Esophagus muscularis mucosa (tissue), 4 donors: Measurements from ENCODE around the gene MTUS2. TPM values are rescaled to one million over a fixed set of nuclear protein-coding genes. Genes with fewer than 3 reads are reported as not detected.

ENCODE experiments used
- DNase-seq: peaks from one replicate; pipeline ENCODE4 v3.0.0-alpha.2; 2017; ENCODE audit errors: extremely low spot score
- H3K27ac ChIP-seq, 4 donors: fragments of 200-600 bp; sonication (generic); replicated peaks in 1 of 4; 1 replicate in 3 of 4; 2 replicates in 1 of 4; pipeline ENCODE4 v1.5.1; 2016 to 2019; ENCODE audit warnings: mild to moderate bottlenecking in 1 of 4
- H3K27me3 ChIP-seq, 4 donors: fragments of 200-600 bp; sonication (generic); one replicate each; pipeline versions ENCODE4 v1.5.1 to v1.6.0; 2016 to 2019
- H3K36me3 ChIP-seq, 4 donors: fragments of 200-600 bp; sonication (generic); one replicate each; pipeline ENCODE4 v1.5.1; 2016 to 2019
- H3K4me1 ChIP-seq, 4 donors: fragments of 200-600 bp; sonication (generic); one replicate each; pipeline ENCODE4 v1.5.1; 2016 to 2019
- H3K4me3 ChIP-seq, 4 donors: fragments of 200-600 bp; sonication (generic); 1 replicate in 2 of 4; 2 replicates in 2 of 4; pipeline ENCODE4 v1.5.1; 2016 to 2019; ENCODE audit warnings: mild to moderate bottlenecking in 4 of 4, moderate library complexity in 1 of 4
- H3K9me3 ChIP-seq, 4 donors: fragments of 200-600 bp; sonication (generic); 1 replicate in 3 of 4; 2 replicates in 1 of 4; pipeline ENCODE4 v1.5.1; 2016 to 2019
- EP300 ChIP-seq: sonication (generic); formaldehyde crosslinking; IDR thresholded peaks from one replicate; pipeline ENCODE4 v1.6.1; 2017; ENCODE audit warnings: antibody characterized with exemption
- POLR2A ChIP-seq: fragments of 450-650 bp; IDR thresholded peaks from one replicate; pipeline ENCODE4 v1.6.1; 2017; ENCODE audit warnings: antibody characterized with exemption, moderate library complexity, mild to moderate bottlenecking, low read depth
- POLR2AphosphoS5 ChIP-seq, 2 donors: sonication (generic); formaldehyde crosslinking; IDR thresholded peaks; one replicate each; pipeline ENCODE4 v1.6.1; 2017; ENCODE audit warnings: antibody characterized with exemption in 2 of 2
- WGBS: methylation state at CpG from one replicate; pipeline ENCODE4 v1.1.5; 2018; 5-methylcytosine and 5-hydroxymethylcytosine counted together
- intact Hi-C: fragments of 100-400 bp; cut with DNase I; formaldehyde crosslinking; loops from one replicate; pipeline ENCODE4 v1.15.1; 2023
- total RNA-seq, 4 donors: library from RNA; depleted of rRNA; stranded (reverse); fragments of >200 nt; gene quantifications; one replicate each; pipeline versions ENCODE4 v1.1.0 to v1.2.1, GENCODE V29; 2016
- TF ChIP-seq, protein P1 (sequence below), 3 experiments: fragments of 200-600 bp in 2 of 3; fragments of 450-650 bp in 1 of 3; sonication (generic) in 2 of 3; IDR thresholded peaks; one replicate each; pipeline ENCODE4 v1.5.1; 2017 to 2019; ENCODE audit warnings: antibody characterized with exemption in 3 of 3, mild to moderate bottlenecking in 2 of 3, moderate library complexity in 1 of 3

MTUS2 gene
- total RNA-seq, 4 donors from 2014 or later, result 7.1 to 46.2 (median 12.8) TPM

- 96% methylated on average over 14 of the region's 14 CpGs for WGBS
- TF ChIP-seq POLR2AphosphoS5 (IDR thresholded peaks at IDR 0.05), result no peak
- TF ChIP-seq, protein P1, sequence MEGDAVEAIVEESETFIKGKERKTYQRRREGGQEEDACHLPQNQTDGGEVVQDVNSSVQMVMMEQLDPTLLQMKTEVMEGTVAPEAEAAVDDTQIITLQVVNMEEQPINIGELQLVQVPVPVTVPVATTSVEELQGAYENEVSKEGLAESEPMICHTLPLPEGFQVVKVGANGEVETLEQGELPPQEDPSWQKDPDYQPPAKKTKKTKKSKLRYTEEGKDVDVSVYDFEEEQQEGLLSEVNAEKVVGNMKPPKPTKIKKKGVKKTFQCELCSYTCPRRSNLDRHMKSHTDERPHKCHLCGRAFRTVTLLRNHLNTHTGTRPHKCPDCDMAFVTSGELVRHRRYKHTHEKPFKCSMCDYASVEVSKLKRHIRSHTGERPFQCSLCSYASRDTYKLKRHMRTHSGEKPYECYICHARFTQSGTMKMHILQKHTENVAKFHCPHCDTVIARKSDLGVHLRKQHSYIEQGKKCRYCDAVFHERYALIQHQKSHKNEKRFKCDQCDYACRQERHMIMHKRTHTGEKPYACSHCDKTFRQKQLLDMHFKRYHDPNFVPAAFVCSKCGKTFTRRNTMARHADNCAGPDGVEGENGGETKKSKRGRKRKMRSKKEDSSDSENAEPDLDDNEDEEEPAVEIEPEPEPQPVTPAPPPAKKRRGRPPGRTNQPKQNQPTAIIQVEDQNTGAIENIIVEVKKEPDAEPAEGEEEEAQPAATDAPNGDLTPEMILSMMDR (IDR thresholded peaks at IDR 0.05), result no peak
- no peak for TF ChIP-seq POLR2A
- TF ChIP-seq EP300, result no peak
- no peak overlapping the region for H3K27ac ChIP-seq
- H3K27me3 ChIP-seq, result no peaks in the 10 kb centered on the region
- peaks cover 25 to 83% (median 41%) of the 10 kb centered on the region in 4 donors for H3K36me3 ChIP-seq
- intact Hi-C loops, result no loop called here
- peaks cover 0 to 4% (median 2%) of the 10 kb centered on the region in 4 donors for H3K4me1 ChIP-seq
- H3K4me3 ChIP-seq, result no peak overlapping the region
- H3K9me3 ChIP-seq, result no peaks in the 10 kb centered on the region
- no peak for DNase-seq
Observed at GRCh38 chr13:29526741-29527140, 706.6 kb downstream of the MTUS2 start.

DNA sequence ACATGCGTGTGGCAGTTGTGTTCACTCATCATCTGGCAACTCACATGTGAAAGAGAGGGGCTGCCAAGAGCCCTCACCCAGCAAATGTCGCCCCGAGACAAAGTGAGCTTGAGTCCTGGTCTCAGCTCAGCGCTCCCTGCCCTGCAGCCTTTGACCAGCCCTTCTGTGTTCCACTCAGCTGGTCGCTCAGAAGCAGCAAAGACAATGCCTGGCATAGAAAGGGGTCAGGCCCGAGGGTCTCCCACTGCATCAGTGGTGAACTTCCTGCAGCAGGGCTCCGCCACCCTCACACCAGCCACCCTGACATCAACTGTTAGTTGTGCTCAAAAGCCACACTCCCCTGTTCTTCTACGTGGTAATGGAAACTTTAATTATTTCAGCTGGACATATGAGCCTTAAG is 707.4 kb downstream of the MTUS2 start:
- Histone ChIP-seq H3K27me3 (no peaks in the 10 kb centered on the region), H3K4me3 (no peak overlapping the region), H3K4me1 (peaks cover 0 to 12% (median 10%) of the 10 kb centered on the region in 4 donors), H3K9me3 (no peaks in the 10 kb centered on the region), H3K36me3 (peaks cover 20 to 83% (median 35%) of the 10 kb centered on the region in 4 donors), H3K27ac (no peak overlapping the region)
- WGBS, result 71% methylated on average over 6 of the region's 8 CpGs
- no peak for DNase-seq
- intact Hi-C loops, result no loop called here
- TF ChIP-seq EP300 (no peak), POLR2AphosphoS5 (IDR thresholded peaks at IDR 0.05) (no peak), POLR2A (no peak)
- TF ChIP-seq, protein P1 (IDR thresholded peaks at IDR 0.05), result no peak

GRCh38 chr13:29527916-29528315 is 707.8 kb downstream of the MTUS2 start:
- intact Hi-C loops, result no loop called here
- no peak overlapping the region for H3K4me3 ChIP-seq
- H3K27ac ChIP-seq, result no peak overlapping the region
- 80% methylated on average over 5 of the region's 5 CpGs for WGBS
- H3K4me1 ChIP-seq, result peaks cover 0 to 16% (median 14%) of the 10 kb centered on the region in 4 donors
- H3K27me3 ChIP-seq, result no peaks in the 10 kb centered on the region
- TF ChIP-seq, protein P1 (IDR thresholded peaks at IDR 0.05), result no peak
- TF ChIP-seq EP300 (no peak), POLR2AphosphoS5 (IDR thresholded peaks at IDR 0.05) (no peak), POLR2A (no peak)
- no peaks in the 10 kb centered on the region for H3K9me3 ChIP-seq
- peaks cover 17 to 80% (median 32%) of the 10 kb centered on the region in 4 donors for H3K36me3 ChIP-seq
- DNase-seq, result no peak

GRCh38 chr13:29529754-29530153 is 709.6 kb downstream of the MTUS2 start:
- intact Hi-C loops, result no loop called here
- H3K27me3 ChIP-seq, result no peaks in the 10 kb centered on the region
- no peaks in the 10 kb centered on the region for H3K9me3 ChIP-seq
- H3K4me3 ChIP-seq, result no peak overlapping the region
- peaks cover 0 to 22% (median 19%) of the 10 kb centered on the region in 4 donors for H3K4me1 ChIP-seq
- DNase-seq, result no peak
- TF ChIP-seq POLR2AphosphoS5 (IDR thresholded peaks at IDR 0.05), result no peak
- no peak for TF ChIP-seq EP300
- TF ChIP-seq, protein P1 (IDR thresholded peaks at IDR 0.05), result no peak
- TF ChIP-seq POLR2A, result no peak
- H3K27ac ChIP-seq, result no peak overlapping the region
- 88% methylated on average over 5 of the region's 5 CpGs for WGBS
- peaks cover 6 to 67% (median 19%) of the 10 kb centered on the region in 4 donors for H3K36me3 ChIP-seq

DNA sequence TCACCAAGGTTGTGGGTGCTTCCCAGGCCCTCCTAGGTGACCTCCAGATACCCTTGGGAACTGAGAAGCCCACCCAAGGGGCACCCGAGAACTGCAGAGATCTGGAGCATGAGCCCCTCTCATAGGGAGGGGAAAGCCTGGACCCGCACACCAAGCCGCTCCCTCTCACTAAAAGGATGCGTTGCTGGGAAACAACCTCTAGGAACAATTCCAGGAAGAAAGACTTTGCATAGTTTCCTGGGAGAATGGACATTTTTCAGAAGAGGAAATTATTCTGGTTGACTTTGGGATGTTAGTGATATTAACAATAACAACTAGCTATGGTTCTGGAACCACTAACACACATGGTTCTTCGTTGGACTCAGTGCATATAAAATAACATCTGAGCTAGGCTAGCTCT is 710.8 kb downstream of the MTUS2 start:
- H3K36me3 ChIP-seq, result peaks cover 6 to 70% (median 23%) of the 10 kb centered on the region in 4 donors
- WGBS, result 87% methylated on average over 5 of the region's 5 CpGs

More for the DNA sequence above, 710.8 kb downstream of the MTUS2 start:
- intact Hi-C loops, result no loop called here
- Histone ChIP-seq H3K4me1 (peaks cover 0 to 22% (median 19%) of the 10 kb centered on the region in 4 donors), H3K27ac (no peak overlapping the region), H3K4me3 (no peak overlapping the region), H3K27me3 (no peaks in the 10 kb centered on the region), H3K9me3 (no peaks in the 10 kb centered on the region)
- no peak for DNase-seq
- TF ChIP-seq, protein P1 (IDR thresholded peaks at IDR 0.05), result no peak
- TF ChIP-seq POLR2A (no peak), POLR2AphosphoS5 (IDR thresholded peaks at IDR 0.05) (no peak), EP300 (no peak)
